Karpas-422 (cell line): ENCODE data around the gene PYGM. TPM values are rescaled to one million over a fixed set of nuclear protein-coding genes. Genes with fewer than 3 reads are reported as not detected.
"Not testable (repeated sequence)": the region's sequence is repeated elsewhere in the genome, so short reads cannot be mapped to it uniquely, and the experiment has no call there.

Experiments used
- DNase-seq: peaks from one replicate; pipeline ENCODE4 v3.0.0-alpha.2; 2015
- H2AFZ ChIP-seq: fragments of 200-600 bp; sonication (generic); 2 replicates; pipeline ENCODE4 v1.6.1; 2014; ENCODE audit warnings: antibody characterized with exemption, low read length, mixed read lengths
- H3K27ac ChIP-seq: fragments of 200-600 bp; sonication (generic); 2 replicates; pipeline ENCODE4 v1.5.1; 2014; ENCODE audit warnings: mild to moderate bottlenecking, low read length, moderate library complexity
- H3K27me3 ChIP-seq: fragments of 200-600 bp; sonication (generic); 2 replicates; pipeline ENCODE4 v1.6.1; 2014; ENCODE audit warnings: low read length, mixed read lengths
- H3K36me3 ChIP-seq: fragments of 200-600 bp; sonication (generic); 2 replicates; pipeline ENCODE4 v1.6.1; 2014; ENCODE audit warnings: low read length, mixed read lengths; ENCODE audit not compliant: insufficient read depth
- H3K4me1 ChIP-seq: fragments of 200-600 bp; sonication (generic); 2 replicates; pipeline ENCODE4 v1.6.1; 2014; ENCODE audit warnings: mild to moderate bottlenecking, low read length, mixed read lengths
- H3K4me2 ChIP-seq: fragments of 200-600 bp; sonication (generic); 2 replicates; pipeline ENCODE4 v1.6.1; 2014; ENCODE audit warnings: low read length, low read depth, mild to moderate bottlenecking; ENCODE audit not compliant: poor library complexity, severe bottlenecking
- H3K4me3 ChIP-seq: fragments of 200-600 bp; sonication (generic); 2 replicates; pipeline ENCODE4 v1.5.1; 2014; ENCODE audit warnings: mild to moderate bottlenecking, antibody characterized with exemption, low read length, mixed read lengths
- H3K79me2 ChIP-seq: fragments of 200-600 bp; sonication (generic); 2 replicates; pipeline ENCODE4 v1.6.1; 2014; ENCODE audit warnings: mild to moderate bottlenecking, low read length, mixed read lengths
- H3K9ac ChIP-seq: fragments of 200-600 bp; sonication (generic); 2 replicates; pipeline ENCODE4 v1.6.0; 2014; ENCODE audit warnings: low read length
- H3K9me2 ChIP-seq: fragments of 200-600 bp; sonication (generic), shearing (Covaris generic); replicated peaks from 2 replicates; pipeline ENCODE4 v1.6.0; 2014; ENCODE audit warnings: mild to moderate bottlenecking, low read length, moderate library complexity; ENCODE audit not compliant: insufficient read depth
- H3K9me3 ChIP-seq: fragments of 300-700, 200-600 bp; sonication (generic); 2 replicates; pipeline ENCODE4 v1.6.1; 2014; ENCODE audit warnings: low read length, mixed read lengths
- H4K20me1 ChIP-seq: fragments of 200-600 bp; sonication (generic); 2 replicates; pipeline ENCODE4 v1.6.1; 2014; ENCODE audit warnings: mild to moderate bottlenecking, antibody characterized with exemption, low read length, low read depth; ENCODE audit not compliant: insufficient read depth
- total RNA-seq: library from RNA; depleted of rRNA; stranded (reverse); fragments of >200 nt; shearing (Covaris generic); gene quantifications from 2 replicates; pipeline ENCODE4 v1.2.3, GENCODE V29; 2014; ENCODE audit warnings: low replicate concordance

PYGM gene
- total RNA-seq, 1 experiment from 2014 or later = not detected

DNA sequence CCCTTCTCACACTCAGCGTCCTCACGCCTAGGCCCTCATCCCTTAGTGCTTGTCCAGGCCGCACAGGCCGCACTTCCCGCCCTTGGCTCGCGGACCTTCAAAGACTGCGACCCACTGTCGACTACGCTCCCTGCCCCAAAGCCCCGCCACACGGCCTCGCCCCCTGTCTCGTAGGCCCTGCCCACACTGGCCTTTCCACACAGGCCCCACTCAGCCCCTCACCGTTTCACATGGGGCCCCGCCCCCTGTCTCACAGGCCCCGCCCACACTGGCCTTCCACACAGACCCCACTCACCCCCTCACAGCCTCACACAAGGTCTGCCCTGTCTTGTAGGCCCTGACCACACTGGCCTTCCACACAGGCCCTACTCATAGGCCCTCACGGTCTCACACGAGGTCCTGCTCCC lies 47.8 kb downstream of the PYGM start:
- Histone ChIP-seq H2AFZ (no peak overlapping the region), H3K27ac (no peak overlapping the region), H3K9me3 (no peaks in the 10 kb centered on the region), H3K79me2 (no peaks in the 10 kb centered on the region), H3K9me2 (no peaks in the 10 kb centered on the region), H4K20me1 (no peaks in the 10 kb centered on the region), H3K27me3 (no peaks in the 10 kb centered on the region), H3K9ac (no peak overlapping the region), H3K4me3 (no peak overlapping the region), H3K36me3 (no peaks in the 10 kb centered on the region), H3K4me2 (no peak overlapping the region), H3K4me1 (peaks cover 20% of the 10 kb centered on the region)
- no peak for DNase-seq

DNA sequence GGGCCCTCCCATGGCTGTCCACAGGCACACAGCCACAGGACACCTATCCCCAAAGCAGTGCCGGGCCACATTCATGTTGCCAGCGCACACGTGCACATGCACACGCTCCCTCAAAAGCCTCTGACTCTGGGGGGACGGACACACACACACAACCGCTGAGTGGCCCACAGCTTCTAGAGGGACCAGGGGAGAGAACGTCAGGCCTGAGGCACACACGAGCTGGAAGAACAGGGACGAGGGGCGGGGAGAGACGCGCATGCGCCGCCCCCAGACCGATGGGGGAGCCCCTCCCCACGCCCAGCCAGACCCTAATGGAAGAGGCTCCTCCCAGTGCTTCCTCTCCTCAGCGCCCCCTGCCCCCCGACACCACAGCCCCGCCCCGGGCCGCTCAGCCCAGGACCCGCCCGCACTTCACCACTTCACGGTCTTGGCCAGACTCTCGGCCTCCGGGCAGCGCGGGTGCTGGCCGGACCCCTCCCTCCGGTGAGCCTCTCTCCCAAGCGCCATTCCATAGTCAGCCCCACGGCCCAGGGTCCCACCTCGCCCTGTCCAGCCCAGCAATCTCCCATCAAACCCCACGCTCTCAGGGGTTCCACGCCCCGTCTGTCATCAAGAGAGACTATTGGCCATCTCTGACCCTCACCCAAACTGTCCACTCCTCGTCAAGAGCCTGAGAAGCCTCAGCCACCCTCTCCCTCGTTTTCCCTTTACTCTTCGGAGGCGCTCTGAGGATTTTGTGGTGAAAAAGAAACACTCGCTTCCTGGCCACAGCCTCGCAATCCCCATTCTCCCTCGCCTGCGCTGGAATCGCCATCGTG lies 48.4 kb downstream of the PYGM start:
- H3K4me1 ChIP-seq = peaks cover 20% of the 10 kb centered on the region
- no peak overlapping the region for H3K4me2 ChIP-seq
- H3K9me2 ChIP-seq = no peaks in the 10 kb centered on the region
- H2AFZ ChIP-seq = no peak overlapping the region
- H3K4me3 ChIP-seq = no peak overlapping the region
- no peak for DNase-seq
- no peaks in the 10 kb centered on the region for H3K27me3 ChIP-seq
- H4K20me1 ChIP-seq = no peaks in the 10 kb centered on the region
- no peaks in the 10 kb centered on the region for H3K79me2 ChIP-seq
- H3K36me3 ChIP-seq = no peaks in the 10 kb centered on the region
- H3K9me3 ChIP-seq = no peaks in the 10 kb centered on the region
- H3K27ac ChIP-seq = no peak overlapping the region
- H3K9ac ChIP-seq = no peak overlapping the region

DNA sequence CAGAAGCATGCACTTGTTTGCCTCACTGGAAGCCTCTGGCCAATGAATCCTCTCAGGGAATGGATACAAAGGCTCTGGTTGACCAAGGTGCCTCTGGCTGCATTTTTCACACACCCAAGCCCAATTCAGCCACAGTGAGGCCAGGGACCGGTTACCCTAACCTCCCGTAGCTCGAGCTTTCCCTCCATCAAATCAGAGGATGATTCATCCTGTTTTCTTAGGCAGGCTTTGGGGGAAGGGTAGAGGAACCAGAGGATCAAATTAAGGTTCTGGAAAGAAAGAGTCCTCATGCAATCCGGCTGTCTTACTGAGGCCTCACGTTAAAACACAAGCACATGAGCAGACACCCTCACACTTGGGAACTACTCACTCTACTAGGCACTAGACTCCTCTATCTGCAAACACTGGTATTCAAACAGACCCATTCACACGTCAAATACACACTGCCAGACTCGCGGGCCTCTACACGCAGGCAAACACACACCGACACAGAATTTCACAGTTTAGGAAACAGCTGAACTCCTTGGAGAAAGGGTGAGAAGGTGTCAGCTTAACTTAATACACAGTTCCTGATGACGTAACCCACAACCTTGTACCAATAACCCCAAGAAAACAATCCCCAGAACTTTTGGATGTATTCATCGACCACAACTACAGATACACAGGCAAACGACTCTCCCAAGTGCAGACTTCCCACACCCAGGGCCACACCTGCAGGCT lies 49.2 kb downstream of the PYGM start:
- H3K4me1 ChIP-seq = peaks cover 16% of the 10 kb centered on the region
- DNase-seq = no peak
- no peak overlapping the region for H3K9ac ChIP-seq
- no peak overlapping the region for H2AFZ ChIP-seq
- no peaks in the 10 kb centered on the region for H3K9me3 ChIP-seq
- H3K4me3 ChIP-seq = no peak overlapping the region
- no peaks in the 10 kb centered on the region for H4K20me1 ChIP-seq
- H3K27ac ChIP-seq = no peak overlapping the region
- no peaks in the 10 kb centered on the region for H3K36me3 ChIP-seq
- H3K27me3 ChIP-seq = no peaks in the 10 kb centered on the region
- H3K4me2 ChIP-seq = no peak overlapping the region
- no peaks in the 10 kb centered on the region for H3K9me2 ChIP-seq
- no peaks in the 10 kb centered on the region for H3K79me2 ChIP-seq

DNA sequence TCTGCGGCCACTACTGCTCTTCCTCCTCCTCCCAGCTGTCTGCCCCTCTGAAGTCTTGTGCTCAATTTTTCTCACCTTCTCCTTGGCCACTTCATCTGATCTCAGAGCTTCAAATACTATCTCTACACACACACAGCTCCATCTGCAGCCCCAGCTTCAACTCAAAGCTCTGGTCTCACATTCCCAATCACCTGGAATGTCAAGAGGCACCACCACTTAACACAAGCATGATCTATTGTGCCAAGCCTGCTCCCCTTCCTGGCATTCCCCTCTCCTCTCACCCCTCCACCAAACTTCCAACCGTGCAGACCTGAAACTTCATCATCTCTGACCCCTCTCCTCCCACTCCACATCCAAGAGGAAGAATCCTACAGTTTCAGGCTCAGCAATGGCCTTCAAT lies 54.3 kb downstream of the PYGM start:
- H3K4me1 ChIP-seq = no peaks in the 10 kb centered on the region
- DNase-seq = no peak
- no peaks in the 10 kb centered on the region for H4K20me1 ChIP-seq
- H2AFZ ChIP-seq = no peak overlapping the region
- H3K9ac ChIP-seq = no peak overlapping the region
- H3K9me2 ChIP-seq = no peaks in the 10 kb centered on the region
- no peak overlapping the region for H3K4me2 ChIP-seq
- H3K36me3 ChIP-seq = no peaks in the 10 kb centered on the region
- no peak overlapping the region for H3K27ac ChIP-seq
- no peaks in the 10 kb centered on the region for H3K27me3 ChIP-seq
- no peaks in the 10 kb centered on the region for H3K79me2 ChIP-seq
- H3K4me3 ChIP-seq = no peak overlapping the region
- H3K9me3 ChIP-seq = no peaks in the 10 kb centered on the region

DNA sequence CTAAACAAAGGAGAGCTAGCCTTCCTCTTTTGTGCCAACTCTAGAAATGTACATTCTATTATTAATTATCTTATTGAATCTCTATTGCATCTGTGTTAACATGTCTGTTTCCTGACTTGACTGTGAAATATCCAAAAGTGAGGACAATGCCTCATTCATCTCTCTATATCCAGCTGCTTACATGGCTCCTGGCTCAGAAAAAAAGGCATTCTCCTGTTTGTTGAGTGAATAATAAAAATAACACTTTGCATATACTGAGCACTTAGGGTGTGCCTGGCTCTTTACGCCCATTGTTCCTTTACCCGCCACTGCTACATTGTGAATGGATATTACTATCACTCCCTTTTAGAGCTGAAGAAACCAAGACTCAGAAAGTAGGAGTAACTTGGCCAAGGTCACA lies 56.7 kb downstream of the PYGM start:
- Histone ChIP-seq H3K27me3 (no peaks in the 10 kb centered on the region), H2AFZ (no peak overlapping the region)

DNA sequence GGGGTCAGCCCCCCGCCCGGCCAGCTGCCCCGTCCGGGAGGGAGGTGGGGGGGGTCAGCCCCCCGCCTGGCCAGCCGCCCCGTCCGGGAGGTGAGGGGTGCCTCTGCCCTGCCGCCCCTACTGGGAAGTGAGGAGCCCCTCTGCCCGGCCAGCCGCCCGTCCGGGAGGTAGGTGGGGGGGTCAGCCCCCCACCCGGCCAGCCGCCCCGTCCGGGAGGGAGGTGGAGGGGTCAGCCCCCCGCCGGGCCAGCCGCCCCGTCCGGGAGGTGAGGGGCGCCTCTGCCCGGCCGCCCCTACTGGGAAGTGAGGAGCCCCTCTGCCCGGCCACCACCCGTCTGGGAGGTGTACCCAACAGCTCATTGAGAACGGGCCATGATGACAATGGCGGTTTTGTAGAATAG lies 57.8 kb downstream of the PYGM start:
- H3K9me3 ChIP-seq, H3K79me2 ChIP-seq, H3K27ac ChIP-seq, H3K27me3 ChIP-seq, H3K4me3 ChIP-seq, H2AFZ ChIP-seq, DNase-seq, H3K4me2 ChIP-seq, H4K20me1 ChIP-seq, H3K9ac ChIP-seq, H3K36me3 ChIP-seq, H3K9me2 ChIP-seq, H3K4me1 ChIP-seq: not testable (repeated sequence)

More for the DNA sequence above, 56.7 kb downstream of the PYGM start:
- H3K27ac ChIP-seq = no peak overlapping the region
- DNase-seq = no peak
- H3K9ac ChIP-seq = no peak overlapping the region
- H3K4me1 ChIP-seq = no peaks in the 10 kb centered on the region
- H3K36me3 ChIP-seq = no peaks in the 10 kb centered on the region
- no peaks in the 10 kb centered on the region for H3K79me2 ChIP-seq
- no peaks in the 10 kb centered on the region for H3K9me3 ChIP-seq
- no peaks in the 10 kb centered on the region for H3K9me2 ChIP-seq
- no peak overlapping the region for H3K4me2 ChIP-seq
- no peaks in the 10 kb centered on the region for H4K20me1 ChIP-seq
- H3K4me3 ChIP-seq = no peak overlapping the region

DNA sequence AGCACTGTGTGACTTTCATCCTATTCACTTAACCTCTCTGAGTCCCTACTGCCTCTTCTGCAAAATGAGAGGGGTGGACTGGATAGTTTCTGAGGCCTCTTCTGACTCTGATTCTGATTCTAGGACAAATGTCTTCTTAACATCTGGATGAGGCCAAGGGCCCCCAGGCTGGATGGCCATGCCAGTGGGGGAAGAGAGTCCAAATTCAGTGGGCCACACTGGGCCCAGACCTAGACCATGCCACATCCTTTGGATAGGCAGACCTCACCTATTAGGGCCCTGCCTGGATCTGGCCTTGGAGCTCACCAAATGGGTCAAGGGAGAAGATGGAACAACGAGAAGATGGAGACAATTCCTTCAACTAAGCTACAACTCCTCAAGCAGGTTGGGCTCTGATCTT lies 61.3 kb downstream of the PYGM start:
- no peak overlapping the region for H3K27ac ChIP-seq
- no peaks in the 10 kb centered on the region for H3K79me2 ChIP-seq
- no peak for DNase-seq
- H2AFZ ChIP-seq = no peak overlapping the region
- no peak overlapping the region for H3K4me3 ChIP-seq
- no peak overlapping the region for H3K9ac ChIP-seq
- H3K4me1 ChIP-seq = peaks cover 11% of the 10 kb centered on the region
- H3K27me3 ChIP-seq = no peaks in the 10 kb centered on the region
- H3K9me2 ChIP-seq = no peaks in the 10 kb centered on the region
- no peaks in the 10 kb centered on the region for H3K36me3 ChIP-seq
- no peaks in the 10 kb centered on the region for H4K20me1 ChIP-seq
- H3K9me3 ChIP-seq = no peaks in the 10 kb centered on the region
- H3K4me2 ChIP-seq = no peak overlapping the region

DNA sequence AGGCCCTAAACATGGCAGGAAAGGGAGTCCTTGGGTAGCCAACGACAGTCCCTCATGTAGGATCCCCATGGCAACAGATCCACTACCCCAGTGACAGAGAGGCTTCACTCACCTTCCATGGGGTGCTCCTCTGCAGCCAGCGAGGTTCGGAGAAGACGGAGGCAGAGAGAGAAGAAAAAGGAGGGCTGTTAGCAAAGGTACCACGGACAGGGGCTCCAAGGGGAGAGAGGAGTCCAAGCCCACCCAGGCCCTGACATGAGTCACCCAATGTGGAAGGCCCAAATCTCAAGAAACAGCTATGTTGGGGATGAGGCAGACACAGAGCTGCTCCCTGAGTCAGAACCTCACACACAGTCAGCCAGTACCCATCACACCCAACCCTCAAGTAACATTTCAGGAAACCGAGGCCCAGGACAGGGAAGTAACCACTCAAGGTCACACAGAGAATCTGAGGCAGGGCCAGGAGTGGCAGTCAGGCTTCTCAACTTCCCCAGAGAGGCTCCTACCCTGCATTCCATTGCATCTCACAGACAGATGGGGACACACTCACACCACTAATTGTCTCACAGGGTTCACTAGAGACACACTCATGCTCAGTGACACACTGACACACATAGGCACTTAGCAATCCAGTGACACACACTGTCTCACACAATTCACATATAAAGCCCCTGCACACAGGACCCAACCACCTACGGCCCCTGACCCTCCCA lies 62.0 kb downstream of the PYGM start:
- Histone ChIP-seq H3K9me3 (no peaks in the 10 kb centered on the region), H3K4me2 (no peak overlapping the region), H3K27ac (no peak overlapping the region), H3K36me3 (no peaks in the 10 kb centered on the region), H3K79me2 (no peaks in the 10 kb centered on the region), H3K4me3 (no peak overlapping the region), H3K9me2 (no peaks in the 10 kb centered on the region), H3K27me3 (no peaks in the 10 kb centered on the region), H3K9ac (no peak overlapping the region), H2AFZ (no peak overlapping the region), H4K20me1 (no peaks in the 10 kb centered on the region), H3K4me1 (peaks cover 11% of the 10 kb centered on the region)
- no peak for DNase-seq
